HG03460 (cell line): Measurements from ENCODE around the gene NKAIN4.

ENCODE experiments used
- ATAC-seq: cut with Tn5 transposase; IDR thresholded peaks from one replicate; pipeline ENCODE4 v1.9.1; 2021; ENCODE audit not compliant: unreplicated experiment

Gene NKAIN4

DNA sequence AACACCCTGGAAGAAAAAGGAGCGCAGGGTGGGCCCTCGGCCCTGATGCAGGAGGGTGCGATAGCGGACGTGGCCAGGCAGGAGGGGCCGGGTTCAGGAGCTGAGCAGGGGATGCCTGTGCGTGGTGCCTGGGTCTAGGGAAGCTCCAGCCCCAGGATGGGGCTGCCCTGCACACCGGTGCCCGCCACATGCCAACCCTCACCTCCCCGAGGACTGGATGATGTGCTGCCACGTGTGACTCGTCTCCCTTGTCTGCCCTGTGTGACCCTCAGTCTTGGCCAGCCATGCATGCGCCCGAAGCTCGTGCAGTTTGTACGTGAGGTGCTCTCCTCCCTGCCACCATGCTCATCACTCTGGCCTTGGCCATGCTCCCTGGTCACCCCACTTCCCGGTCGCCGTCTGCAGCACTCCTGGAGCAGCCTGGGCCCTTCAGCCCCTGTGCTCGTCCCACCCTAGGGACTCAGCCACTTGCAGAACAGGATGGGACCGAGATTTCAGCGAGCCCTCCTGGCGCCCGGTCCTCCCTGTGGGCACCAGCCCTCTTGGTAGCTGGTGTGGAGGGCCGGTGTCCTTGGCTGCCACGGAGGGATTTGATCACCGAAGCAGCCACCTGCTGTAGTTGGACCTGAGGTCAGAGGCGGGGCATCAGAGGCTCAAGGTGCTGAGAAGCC lies 34.5 kb upstream of the NKAIN4 start:
- no peak for ATAC-seq

DNA sequence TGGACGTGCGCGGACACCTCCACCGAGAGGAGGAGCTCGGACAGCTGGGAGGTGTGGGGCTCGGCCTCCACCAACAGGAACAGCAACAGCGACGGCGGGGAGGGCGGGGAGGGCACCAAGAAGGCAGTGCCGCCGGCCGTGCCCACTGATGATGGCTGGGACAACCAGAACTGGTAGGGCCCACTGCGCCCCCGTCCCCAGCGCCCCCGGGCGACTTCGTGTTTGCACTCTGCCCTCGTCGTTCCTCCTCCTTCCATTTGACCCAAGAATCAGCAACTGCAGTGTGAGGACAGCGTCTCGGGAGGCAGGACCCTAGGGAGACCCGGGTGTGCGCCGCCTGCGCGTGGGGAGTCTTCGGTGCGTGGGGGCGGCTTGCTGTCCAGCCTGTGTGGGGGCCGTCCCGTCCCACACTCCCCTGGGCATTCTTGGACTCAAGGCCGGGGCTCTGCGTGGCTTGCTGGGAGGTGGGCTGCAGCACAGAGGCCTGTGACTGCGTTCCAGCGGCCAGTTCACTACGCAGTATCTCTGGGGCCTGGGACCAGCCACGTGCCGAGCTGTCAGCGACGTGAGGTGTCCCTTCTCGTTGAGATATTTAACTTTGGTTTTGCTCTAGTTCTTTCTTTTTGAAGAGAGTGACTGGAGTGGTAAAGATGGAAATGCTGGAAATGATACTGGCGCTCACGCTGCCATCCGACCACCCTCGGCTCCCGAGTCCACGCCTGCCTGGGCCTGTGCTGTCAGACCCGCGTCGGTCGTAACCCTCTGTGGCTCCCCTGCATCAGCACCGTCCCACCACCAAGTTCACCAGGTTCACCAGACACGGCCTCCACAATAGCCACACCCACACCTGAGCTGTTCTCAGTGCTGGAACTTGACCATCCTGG lies 33.7 kb upstream of the NKAIN4 start:
- ATAC-seq, result no peak

DNA sequence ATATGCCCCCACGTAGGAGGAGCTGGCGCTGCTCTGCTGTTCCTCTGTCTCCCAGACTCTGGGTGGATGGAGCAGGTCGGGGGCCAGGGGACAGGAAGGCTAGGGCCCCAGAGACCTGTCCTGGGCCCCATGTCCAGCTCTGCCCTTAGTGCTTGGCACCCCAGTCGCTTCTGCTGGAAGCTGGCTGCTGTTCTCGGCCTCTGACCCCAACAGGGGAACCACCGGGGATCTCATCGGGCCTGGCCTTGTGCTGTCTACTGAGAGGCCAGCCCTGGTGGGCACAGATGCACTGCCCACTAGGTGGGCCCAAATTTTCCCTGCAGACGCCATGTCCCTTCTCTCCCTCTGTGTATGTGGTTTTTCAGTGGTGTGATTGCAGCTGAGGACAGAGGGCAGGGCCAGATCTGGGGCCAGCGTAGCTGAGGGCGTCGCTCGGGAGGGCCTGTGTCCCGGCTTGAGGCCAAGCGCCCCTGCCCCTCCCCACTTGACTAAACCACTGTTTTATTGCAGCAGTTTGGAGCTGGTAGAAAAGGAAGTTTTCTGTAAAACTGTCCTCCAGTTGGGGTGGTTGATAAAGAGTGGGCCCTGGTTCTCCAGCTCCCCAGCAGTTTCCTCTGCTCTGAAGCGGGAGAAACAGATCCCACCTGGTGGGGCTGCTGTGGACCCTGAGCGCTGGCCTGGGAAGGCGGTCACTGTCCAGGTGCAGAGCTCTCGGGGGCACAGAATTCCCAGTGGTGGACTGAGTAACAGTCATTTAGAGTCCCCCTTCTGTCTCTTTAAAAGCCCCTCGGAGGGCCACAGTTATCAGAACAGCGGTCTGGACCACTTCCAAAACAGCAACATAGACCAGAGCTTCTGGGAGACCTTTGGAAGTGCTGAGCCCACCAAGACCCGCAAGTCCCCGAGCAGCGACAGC lies 32.8 kb upstream of the NKAIN4 start:
- ATAC-seq, result no peak

DNA sequence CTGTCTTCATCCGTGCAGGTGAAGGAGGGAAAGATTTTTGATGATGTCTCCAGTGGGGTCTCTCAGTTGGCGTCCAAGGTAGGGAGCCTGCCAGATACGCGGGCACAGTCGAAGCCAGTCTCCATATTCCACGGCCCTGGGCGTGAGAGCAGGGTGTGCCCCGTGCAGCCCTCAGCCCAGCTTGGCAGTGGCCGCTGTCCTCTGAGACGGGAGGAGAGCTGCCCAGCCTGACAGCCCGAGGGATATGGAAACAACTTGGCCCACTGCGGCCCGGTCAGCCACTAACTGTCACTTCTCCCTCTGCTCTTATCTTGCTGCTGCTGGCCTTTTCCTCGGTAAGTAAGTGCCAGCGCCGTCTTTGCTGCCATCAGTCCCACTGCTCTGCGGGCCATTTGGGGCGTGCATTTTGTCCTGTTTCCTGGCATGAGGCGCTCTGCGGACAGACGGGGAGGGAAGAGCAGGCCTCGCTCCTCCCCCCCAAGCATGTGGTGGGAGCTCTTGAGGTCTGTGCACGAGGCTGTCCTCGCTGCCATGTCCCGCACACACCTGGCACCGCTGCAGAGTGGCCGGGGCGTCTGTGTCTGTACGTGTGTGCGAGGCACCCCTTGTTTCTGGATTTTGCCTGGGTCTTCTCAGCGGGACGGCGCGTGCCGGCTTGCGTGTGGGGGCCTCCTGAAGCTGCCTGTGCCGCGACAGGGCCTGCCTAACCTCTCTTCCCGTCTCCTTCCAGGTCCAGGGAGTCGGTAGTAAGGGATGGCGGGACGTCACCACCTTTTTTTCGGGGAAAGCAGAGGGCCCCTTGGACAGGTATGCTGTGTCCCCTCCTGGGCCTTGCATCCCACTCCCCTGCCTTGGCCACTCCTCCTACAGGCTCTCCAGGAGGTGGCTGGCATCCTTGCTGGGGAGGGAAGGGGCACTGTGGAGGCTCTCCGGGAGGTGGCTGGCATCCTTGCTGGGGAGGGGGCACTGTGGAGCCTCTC lies 31.7 kb upstream of the NKAIN4 start:
- no peak for ATAC-seq

DNA sequence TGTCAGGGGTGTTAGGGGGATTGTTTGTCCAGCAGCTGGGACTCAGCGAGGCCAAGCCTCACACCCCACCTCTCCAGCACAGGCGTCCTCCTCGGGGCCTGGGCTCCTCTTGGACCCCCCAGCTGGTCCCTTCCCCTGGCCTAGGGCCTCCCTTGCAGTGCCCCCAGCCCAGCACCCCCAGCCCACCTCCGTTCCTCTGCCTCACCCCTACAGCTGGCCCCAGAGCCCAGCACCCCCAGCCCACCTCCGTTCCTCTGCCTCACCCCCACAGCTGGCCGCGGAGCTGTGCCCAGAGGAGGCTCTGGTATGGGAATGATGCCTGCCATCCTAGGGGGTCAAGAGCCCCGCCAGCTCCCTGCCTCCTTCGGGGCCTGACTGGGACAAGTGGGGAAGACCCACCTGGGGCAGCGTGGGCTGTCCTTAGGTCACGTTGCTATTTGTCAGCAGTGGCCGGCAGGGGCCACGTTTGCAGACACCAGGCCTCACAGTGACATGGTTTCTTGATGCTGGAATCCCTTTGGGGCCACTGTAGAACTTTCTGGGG lies 30.8 kb upstream of the NKAIN4 start:
- ATAC-seq, result no peak

DNA sequence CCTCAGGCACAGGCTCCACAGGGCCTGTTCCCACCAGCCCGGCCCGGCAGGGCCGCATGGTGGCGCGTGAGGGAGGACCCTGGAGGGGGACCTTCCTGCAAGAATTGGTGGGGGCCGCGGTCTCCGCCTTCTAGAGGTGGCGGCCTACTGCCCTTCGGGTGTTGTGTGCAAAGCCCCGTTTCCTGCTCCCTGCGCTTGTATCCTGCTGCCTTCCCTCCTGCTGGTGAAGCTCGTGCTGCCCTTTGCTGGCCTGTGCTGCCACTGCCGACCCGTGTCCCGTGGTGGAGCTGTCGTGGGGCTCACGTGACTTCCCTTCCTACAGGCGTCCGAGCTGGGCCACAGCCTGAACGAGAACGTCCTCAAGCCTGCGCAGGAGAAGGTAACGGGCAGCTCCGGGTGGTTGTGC lies 30.3 kb upstream of the NKAIN4 start:
- no peak for ATAC-seq

DNA sequence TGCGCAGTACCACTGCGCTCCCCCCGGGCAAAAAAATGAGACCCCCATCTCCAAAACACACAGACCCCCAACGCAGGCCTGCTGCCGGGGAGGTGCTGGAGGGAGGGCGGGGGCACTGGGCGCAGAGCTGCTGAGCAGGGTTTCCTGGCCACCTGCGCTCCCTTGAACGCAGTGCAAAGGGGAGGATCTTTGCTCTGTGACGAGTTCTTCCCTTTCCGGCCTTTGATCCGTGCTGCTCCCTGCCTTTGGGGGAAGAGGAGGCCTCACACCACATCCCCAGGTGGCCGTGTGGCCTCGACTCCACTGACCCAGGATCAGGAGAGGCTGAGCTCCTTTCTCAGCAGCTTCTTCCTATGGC lies 29.8 kb upstream of the NKAIN4 start:
- ATAC-seq, result no peak

DNA sequence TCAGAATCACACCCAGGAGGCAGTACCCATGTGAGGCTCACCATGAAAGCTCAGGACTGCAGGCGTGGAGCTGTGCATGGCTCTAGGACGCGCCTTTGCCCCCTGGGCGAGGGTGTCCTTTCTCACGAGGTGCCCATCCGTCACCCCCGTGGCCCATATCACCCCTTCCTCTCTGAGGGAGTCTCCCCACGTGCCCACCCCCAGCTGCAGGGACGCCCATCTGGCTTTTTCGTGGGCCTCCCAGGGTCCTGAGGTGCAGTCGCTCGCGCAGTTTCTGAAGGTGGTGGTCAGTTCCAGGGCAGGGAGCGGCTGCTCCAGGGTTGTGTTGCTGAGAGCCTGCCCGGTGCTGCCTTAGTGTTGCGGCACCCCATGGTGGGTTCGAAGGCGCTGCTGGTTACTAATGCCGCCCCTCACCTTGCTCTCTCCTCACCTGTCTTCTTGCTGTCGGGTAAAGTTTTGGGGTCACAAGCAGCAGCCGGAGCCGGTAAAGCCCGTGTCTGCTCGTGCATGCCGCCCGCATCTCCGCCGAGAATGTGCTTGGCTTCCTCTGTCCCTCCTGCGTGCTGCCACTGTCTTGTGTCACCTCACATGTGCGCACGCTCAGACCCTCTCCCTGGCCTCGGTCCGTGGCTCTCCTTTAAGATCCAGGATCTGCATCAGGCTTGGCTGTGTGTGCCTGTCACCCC lies 29.3 kb upstream of the NKAIN4 start:
- no peak for ATAC-seq

DNA sequence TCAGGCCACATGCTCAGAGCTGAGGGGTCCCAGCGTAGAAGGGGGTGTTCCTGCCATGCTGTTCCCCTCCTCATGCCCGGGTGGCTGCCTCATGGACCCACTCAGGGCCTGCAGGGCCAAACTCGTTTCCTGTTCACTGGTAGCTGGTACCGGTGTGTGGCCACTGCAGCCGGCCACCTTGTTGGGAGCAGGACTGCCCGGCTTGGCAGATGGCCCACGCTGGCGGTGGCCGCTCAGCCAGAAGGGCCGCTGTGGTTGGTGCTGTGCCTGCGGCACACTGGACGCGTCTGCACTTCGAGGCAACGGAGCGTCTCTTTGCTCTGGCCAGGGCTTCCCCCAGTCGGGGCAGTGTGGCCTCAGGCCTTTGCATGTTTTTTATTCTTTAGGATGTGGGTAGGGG lies 28.7 kb upstream of the NKAIN4 start:
- ATAC-seq, result no peak

DNA sequence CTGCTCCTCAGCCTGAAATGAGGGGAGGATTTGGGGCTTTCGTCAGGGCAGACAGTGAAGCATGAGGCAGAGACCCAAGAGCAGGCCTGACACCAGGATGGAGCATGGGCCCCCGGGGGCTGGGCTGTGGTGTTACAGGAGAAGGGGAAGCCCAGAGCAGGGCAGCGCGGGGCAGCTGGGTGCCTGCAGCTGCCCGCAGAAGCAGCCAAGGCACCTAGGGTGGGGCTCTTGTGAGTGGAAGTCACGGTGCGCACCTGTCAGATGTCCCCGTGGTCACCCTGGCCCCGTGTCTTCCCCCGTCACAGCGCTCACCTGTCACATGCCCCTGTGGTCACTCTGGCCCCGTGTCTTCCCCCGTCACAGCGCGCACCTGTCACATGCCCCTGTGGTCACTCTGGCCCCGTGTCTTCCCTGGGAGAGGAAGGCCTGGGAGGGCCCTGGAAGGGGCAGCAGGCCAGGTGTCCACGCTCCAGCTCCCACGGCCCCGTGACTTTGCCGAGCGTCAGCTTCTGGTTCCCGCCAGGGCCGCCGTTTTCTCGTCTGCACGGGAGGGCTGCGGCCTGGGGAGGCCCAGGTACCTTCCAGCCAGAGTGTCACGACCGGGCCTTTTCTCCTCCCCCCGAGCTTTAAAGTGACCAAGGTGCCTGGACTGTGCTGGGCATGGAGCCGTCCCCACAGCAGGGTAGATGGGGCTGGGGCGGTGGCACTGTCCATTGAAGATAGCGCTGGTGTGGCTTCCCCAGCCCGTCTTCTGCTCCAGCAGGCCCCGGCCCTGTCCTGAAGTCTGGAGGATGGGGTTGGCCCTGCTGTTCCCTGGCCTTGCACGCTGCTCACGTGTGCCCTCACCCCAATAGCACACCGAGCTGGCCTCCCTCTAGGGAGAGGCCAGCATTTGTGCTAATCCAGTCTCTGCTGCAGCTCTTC lies 27.7 kb upstream of the NKAIN4 start:
- ATAC-seq, result no peak

DNA sequence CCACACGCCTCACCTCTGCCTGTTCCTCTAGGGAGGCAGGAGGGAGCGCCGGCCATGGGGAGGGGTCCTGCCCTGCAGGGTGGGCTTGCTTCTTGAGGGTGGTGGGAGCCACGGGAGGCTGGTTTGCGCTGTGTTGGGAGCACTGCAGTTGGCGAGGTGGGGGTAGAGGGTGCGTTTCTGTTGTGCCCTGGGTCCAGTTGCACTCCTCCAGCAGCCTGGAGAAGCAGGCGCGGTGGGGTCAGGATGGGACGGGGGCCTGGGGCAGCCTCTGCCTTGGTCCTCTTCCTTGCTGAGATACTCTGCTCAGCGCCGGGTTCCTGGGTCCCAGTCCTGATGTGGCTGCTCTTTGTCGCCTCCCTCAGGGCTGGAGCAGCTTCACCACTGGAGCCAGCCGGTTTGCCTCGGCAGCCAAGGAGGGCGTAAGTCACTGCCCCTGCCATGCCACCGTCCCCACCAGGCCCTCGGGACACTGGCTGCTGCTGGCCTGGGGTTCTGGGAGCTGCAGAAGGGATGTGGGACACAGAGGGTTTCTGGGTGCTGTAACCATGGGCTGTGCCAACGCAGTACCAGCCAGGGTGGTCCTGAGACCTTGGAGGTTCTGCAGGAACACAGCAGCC lies 26.8 kb upstream of the NKAIN4 start:
- no peak for ATAC-seq

DNA sequence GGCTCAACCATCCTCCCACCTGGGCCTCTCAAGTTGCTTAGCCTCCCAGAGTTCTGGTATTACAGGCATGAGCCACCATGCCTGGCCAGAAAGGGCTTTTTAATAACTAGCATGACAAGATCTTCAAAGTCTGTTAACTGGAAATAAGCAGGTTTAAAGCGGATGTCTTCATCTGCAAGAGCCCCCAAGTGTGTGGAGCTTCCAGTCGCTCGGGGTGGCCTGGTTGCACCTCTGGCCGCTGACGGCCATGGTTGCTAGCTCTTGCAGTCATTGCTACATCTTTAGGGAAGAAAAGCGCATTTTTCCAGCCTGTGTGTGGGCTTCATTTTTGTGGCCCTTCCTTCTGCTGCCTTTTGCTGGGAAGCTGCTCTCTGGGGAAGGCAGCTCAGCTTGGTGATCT lies 26.1 kb upstream of the NKAIN4 start:
- no peak for ATAC-seq

DNA sequence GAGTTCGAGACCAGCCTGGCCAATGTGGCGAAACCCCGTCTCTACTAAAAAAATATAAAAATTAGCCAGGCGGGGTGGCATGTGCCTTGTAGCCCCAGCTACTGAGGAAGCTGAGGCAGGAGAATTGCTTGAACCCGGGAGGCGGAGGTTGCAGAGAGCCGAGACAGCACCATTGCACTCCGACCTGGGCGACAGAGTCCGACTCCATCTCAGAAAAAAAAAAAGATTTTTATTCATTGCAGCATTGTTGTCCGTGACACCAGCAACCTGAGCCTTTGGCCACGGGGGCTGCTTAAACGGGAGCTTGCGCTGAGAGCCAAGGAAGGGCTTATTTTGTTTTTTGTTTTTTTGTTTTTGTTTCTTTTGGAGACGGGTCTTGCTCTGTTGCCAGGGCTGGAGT lies 25.7 kb upstream of the NKAIN4 start:
- ATAC-seq, result no peak

DNA sequence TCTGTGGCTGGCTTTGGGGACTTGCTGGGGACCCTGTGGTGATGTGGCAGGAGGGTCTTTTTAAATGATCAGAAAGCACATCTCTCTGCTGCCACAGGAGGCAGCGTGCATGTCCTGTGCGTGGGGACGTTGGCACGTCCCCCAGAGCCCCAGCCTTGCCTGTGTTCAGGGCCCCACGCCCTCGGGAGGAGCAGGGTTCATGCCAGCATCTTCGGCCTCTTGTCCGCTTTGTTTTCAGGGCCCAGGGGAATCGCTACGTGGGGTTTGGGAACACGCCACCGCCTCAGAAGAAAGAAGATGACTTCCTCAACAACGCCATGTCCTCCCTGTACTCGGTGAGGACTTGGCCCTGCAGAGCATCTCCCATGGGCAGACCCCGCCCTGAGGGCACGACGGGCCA lies 24.4 kb upstream of the NKAIN4 start:
- no peak for ATAC-seq

DNA sequence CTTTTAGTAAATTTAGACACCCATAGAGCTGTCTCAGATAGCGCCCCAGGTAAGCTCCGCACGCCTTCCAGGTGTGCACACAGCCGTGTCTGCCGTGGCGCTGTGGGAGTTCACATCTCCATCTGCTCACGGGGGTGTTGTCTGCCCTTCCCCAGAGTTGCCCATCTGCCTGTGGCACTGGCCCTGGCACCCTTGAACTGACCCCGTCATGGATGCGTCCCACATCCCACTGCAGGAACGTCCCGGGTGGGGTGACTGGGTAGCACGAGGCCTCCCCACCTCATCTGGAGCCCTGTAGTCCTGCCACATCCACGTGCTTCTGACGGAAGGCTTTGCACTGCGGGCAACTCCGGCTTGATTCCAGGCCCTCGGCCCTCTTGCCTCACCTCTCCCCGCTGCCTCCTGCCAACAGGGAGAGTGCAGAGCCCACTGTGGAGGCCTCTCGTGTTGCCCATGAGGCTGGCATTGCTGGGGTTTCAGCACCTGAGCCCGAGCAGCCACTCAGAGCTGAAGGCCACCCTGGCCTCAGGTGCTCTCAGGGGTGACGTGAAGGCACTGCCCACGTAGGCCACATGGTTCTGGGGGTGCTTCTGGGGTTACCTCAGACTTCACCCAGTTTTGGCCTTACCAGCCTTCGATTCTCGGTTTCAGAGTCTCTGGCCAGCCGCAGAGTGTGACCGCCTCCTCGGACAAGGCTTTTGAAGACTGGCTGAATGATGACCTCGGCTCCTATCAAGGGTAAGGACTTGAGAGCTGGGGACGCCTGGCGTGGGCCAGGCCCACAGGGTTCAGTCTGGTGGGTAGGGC lies 23.4 kb upstream of the NKAIN4 start:
- ATAC-seq, result no peak

DNA sequence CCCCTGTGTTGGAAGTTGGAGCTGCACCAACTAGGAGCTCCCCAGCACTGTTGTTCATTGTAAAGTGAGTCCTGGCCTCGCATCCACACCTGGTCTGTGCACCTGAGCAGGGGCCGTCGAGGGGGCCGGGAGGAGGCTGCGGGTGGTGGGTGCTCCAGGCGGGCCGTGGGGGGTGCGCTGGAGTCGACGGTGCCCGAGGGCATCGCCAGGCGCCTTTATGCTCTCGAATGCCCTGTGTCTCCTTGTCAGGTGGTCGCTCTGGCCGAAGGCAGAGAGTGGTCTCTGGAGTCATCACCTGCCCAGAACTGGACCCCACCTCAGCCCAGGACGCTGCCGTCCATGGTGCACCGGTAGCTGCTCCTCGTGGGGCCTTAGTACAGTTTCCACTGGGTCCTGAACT lies 22.7 kb upstream of the NKAIN4 start:
- ATAC-seq, result no peak

DNA sequence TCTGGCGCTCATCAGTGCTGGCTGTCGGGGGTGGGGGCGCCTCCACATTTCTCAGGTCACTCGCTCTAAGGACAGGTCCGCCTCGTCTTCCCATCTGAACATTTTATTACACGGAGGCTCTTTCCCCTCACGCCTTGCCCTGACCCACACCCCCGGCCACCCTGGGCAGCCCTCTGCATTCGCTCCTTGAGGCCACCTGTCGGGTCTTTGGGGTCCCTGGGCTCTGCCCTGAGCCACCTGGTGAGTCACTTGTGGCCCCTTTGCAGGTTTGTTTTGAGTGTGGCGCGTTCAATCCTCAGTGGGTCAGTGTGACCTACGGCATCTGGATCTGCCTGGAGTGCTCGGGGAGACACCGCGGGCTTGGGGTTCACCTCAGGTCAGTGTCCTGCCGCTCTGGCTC lies 21.6 kb upstream of the NKAIN4 start:
- no peak for ATAC-seq
